HK-2 (cell line): ENCODE data around the gene TMEM178B.
"Not testable (repeated sequence)": the region's sequence is repeated elsewhere in the genome, so short reads cannot be mapped to it uniquely, and the experiment has no call there.

Experiments used
- DNase-seq: peaks from one replicate; pipeline ENCODE4 v3.0.0-alpha.2; 2018; ENCODE audit not compliant: unreplicated experiment

Gene TMEM178B

DNA sequence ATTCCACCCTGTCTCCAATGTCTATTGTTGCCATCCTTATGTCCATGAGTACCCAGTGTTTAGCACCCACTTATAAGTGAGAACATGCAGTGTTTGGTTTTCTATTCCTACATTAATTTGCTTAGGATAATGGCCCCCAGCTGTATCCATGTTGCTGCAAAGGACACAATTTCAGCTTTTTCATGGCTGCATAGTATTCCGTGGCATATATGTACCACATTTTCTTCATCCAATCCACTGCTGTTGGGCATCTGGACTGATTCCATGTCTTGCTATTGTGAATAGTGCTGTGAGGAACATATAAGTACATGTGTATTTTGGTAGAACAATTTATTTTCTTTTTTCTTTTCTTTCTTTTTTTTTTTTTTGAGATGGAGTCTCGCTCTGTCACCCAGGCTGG is 68.2 kb downstream of the TMEM178B start:
- DNase-seq: no peak

- no peak for DNase-seq
Measured at GRCh38 chr7:141144921-141145629, 71.2 kb downstream of the TMEM178B start.

DNA sequence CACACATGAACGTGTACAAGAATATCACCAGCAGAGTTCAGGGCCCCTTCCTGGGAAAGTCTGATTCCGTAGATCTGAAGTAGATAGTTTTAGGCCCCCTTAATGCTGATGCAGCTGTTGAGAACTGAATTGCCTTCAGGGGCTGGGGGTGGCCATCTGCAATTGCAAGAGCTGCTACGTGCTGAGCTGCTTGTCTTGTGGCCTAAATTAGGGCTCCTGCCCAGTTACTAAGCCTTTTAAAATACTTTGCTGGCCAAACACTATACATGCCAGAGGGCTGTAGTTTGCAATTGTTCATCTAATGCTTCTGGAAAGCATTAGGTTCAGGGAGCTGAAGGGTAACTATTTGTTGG is 71.7 kb downstream of the TMEM178B start:
- DNase-seq: no peak

DNA sequence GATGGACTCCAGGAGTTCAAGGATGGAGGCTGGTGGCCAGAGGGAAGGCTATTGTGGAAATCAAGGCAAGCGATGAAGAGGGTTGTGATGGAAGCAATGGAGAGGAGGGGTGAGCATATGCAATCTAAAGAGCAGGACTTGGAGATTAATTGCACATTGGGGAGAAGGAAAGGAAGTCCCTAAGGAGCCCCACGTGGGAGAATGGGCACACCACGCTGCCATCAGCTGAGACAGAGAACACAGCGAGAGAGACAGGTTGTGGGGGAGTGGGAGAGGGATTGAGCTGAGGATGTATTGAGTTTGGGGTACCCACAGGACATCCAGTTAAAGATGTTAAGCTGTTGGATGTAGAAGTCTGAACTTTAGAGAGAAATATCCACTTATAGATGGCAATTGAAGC is 73.6 kb downstream of the TMEM178B start:
- no peak for DNase-seq

- DNase-seq: no peak
Measured at GRCh38 chr7:141150465-141150864, 76.6 kb downstream of the TMEM178B start.

- no peak for DNase-seq
Measured at GRCh38 chr7:141151746-141152145, 77.9 kb downstream of the TMEM178B start.

DNA sequence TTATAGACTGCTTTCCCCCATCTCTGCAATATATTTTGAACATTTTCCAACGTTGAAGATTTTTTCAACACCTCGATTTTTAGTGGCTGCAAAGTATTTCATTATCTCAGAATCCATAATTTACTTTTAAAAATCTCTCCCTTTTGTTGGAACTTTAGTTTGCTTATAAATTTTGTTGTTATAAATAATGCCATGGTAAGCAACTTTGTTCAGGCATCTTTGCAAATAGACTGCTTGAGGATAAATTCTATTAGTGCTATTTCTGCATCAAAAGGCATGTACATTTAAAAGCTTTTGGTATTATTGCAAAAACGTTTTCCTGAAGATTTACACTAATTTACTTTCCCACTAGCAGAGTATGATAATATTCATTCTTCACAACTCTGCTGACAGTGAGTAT is 79.4 kb downstream of the TMEM178B start:
- DNase-seq: no peak

- DNase-seq: no peak
Measured at GRCh38 chr7:141154131-141154732, 80.4 kb downstream of the TMEM178B start.

DNA sequence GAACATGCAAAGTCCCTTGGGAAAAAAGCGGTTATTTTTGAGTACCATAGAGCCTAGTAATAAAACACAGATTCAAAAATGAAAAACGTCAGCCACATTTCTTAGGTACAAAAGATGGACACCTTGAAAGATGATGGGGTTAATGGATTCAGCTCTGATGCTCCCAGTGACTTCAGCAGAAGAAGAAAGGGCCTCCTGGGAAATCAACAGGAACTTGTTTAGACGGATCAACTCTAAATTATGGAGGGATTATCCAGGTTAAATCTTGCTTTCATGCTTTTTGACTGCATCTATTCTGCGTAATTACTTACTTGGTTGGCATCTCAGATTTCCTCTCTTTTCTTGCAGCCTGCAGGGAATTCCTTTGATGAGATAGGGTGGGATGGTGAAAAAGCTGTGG is 82.5 kb downstream of the TMEM178B start:
- DNase-seq: no peak

- no peak for DNase-seq
Measured at GRCh38 chr7:141157138-141157765, 83.4 kb downstream of the TMEM178B start.

- peak; percentile 93 for DNase-seq
Measured at GRCh38 chr7:141158561-141158960, 84.7 kb downstream of the TMEM178B start.

DNA sequence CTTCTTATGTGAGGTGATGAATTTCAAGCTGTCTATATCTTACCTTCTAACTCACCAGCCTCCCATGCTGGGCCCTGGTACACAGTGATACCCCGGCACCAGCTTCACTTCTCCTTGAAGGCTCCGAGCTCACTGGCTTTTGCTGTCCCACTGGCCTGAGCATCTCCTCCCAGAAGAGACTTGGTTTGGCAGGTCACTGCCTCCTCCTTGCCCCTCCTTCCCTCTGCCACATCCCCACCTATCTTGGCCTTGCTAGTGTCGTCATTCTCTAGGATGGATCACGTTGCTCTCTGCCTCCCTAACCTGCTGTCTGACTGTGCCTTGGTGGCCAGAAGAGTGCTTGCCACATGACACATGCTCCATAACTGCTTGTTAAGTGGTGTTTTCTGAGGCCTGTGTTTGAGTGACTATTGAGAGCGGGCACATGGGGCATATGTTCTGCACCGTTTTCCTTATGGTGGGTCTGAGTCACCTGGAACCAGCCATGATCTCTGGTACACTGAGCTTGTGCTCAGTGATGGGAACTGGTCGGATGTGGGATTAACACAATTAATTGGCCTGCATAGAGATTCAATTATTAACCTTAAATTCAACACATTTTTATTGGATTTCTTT is 86.5 kb downstream of the TMEM178B start:
- DNase-seq: no peak

DNA sequence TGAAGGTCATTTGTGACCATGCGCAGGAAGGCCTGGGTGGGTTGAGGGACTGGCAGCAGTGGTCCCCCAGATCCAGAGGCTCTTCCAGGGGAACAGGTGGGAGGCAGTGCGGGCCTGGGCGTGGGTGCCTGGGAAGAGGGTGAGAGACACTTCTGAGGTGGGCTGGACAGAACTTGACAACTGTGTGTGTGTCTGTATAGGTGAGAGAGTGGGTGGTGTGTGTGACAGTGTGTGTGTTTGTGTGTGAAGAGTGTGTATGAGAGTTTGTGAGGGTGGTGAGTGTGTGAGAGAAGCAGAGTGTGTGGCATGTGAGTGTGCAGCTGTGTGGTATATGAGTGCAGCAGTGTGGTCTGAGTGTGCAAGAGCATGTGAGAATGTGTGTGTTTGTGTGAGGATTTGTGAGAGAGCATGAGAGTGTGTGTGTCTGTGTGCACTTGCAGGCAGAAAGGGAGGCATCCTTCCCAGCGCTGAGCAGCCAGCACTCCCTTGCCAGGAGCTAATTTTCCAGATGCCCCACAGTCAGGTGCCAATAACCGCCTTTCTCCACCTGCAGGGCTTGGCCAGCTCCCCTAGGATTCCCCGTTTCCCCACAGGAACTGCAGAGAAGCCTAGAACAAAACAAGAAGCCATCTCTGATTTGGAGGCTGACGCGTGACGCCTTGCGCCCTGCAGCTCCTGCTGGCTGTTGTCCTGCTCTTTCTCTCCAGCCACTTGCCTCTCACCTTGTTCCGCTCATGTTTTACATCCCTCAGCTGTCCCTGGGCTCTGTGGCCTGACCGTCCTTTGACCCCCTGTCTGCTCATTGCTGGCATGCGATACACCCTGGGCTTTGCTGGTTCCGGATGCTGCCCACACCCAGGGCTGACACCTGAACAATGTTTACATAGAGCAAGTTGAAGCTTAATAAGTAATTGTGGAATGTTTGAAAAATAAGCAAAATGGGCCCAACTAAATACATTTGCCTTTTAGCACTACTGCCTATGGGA is 88.0 kb downstream of the TMEM178B start:
- no peak for DNase-seq

- DNase-seq: no peak
Measured at GRCh38 chr7:141165521-141165920, 91.7 kb downstream of the TMEM178B start.

GRCh38 chr7:141166926-141167325 is 93.1 kb downstream of the TMEM178B start:
- DNase-seq: no peak

- no peak for DNase-seq
Measured at GRCh38 chr7:141167381-141167964, 93.6 kb downstream of the TMEM178B start.

DNA sequence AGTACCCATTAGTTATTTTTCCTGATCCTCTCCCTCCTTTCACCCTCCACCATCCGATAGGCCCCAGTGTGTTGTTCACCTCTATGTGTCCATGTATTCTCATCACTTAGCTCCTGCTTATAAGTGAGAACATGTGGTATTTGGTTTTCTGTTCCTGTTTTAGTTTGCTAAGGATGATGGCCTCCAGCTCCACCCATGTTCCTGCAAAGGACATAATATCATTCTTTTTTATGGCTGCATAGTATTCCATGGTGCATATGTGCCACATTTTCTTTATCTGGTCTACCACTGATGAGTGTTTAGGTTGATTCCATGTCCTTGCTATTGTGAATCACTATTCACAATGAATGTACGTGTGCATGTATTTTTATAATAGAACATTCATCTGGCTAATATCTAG is 95.3 kb downstream of the TMEM178B start:
- not testable (repeated sequence) for DNase-seq

GRCh38 chr7:141175728-141176127 is 101.9 kb downstream of the TMEM178B start:
- not testable (repeated sequence) for DNase-seq

DNA sequence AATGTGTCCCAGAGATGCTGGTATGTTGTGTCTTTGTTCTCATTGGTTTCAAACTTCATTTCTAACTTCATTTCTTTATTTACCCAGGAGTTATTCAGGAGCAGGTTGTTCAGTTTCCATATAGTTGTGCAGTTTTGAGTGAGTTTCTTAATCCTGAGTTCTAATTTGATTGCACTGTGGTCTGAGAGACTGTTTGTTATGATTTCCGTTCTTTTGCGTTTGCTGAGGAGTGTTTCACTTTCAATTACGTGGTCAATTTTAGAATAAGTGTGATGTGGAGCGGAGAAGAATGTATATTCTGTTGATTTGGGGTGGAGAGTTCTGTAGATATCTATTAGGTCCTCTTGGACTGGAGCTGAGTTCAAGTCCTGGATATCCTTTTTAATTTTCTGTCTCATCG is 103.3 kb downstream of the TMEM178B start:
- not testable (repeated sequence) for DNase-seq

DNA sequence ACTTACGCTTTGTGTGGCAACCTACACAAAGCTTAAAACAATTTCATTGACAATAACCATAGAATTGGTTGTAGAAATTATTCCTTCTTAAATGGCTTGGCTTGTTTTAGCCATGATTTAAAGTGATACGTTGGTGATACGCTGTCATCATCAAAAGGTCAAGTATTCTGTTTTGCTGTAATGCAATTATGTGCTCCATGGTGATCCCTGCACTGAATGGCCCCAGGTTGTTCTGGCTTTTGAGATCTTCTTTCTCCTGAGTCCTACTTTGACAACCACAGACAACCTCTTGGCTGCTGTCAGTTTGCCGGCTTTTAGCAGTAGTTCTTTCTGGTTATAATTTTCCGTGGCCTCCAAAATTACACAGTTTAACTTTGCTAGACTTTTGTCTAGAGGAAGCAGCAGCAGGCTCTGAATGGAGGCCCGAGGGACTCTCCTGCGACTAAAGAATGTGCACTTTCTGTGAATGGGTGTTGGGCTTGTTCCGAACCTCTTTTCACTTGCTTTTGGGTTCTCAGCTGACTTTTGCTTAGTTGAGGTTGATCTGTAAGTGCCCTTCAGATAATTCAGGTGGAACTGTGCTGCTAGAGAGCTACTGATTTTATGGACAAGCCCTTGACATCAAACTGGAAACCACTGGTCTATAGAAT is 104.7 kb downstream of the TMEM178B start:
- no peak for DNase-seq

DNA sequence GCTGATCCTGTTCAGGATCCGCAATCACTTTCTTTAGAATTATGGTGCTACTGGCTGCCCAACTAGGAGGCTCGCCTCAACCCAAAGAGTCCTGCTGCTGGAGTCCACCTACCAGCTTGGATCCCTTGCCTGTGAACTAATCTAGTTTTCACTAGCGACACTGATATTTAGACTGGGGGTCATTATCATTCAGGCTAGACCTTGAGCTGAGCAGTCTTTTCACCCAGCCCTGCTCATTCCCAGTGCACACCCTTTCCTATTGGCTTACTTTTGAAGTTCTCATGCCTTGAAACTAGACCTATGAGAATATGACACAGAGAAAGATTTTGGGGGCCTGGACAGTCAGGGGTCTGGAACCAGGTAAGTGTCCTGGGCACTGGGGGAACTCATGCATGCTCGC is 107.9 kb downstream of the TMEM178B start:
- no peak for DNase-seq
